ENCODE measurements around the gene STAM.
"Not testable (repeated sequence)": the region's sequence is repeated elsewhere in the genome, so short reads cannot be mapped to it uniquely, and the experiment has no call there.

The STAM gene

GRCh38 chr10:17722317-17723014 is 78.5 kb downstream of the STAM start:
- in situ Hi-C loops (cut with MboI; ENCODE audit: low sequenced_read_pairs): not testable (repeated sequence)

- in situ Hi-C loops (cut with MboI; ENCODE audit: low sequenced_read_pairs): no loop called here
Measured at GRCh38 chr10:17725703-17726102, 81.8 kb downstream of the STAM start.

GRCh38 chr10:17729630-17730029 is 85.7 kb downstream of the STAM start:
- in situ Hi-C loops (cut with MboI; ENCODE audit: low sequenced_read_pairs): no loop called here

- in situ Hi-C loops (cut with MboI; ENCODE audit: low sequenced_read_pairs): no loop called here
Measured at GRCh38 chr10:17730667-17731066, 86.7 kb downstream of the STAM start.

GRCh38 chr10:17731331-17732020 is 87.5 kb downstream of the STAM start:
- in situ Hi-C loops (cut with MboI; ENCODE audit: low sequenced_read_pairs): no loop called here

- in situ Hi-C loops (cut with MboI; ENCODE audit: low sequenced_read_pairs): no loop called here
Measured at GRCh38 chr10:17733620-17734019, 89.7 kb downstream of the STAM start.

GRCh38 chr10:17734432-17735080 is 90.6 kb downstream of the STAM start:
- in situ Hi-C loops (cut with MboI; ENCODE audit: low sequenced_read_pairs): no loop called here

GRCh38 chr10:17735166-17735941 is 91.4 kb downstream of the STAM start:
- in situ Hi-C loops (cut with MboI; ENCODE audit: low sequenced_read_pairs): no loop called here

- in situ Hi-C loops (cut with MboI; ENCODE audit: low sequenced_read_pairs): no loop called here
Measured at GRCh38 chr10:17736223-17736622, 92.3 kb downstream of the STAM start.

GRCh38 chr10:17737027-17737965 is 93.3 kb downstream of the STAM start:
- in situ Hi-C loops (cut with MboI; ENCODE audit: low sequenced_read_pairs): no loop called here

- in situ Hi-C loops (cut with MboI; ENCODE audit: low sequenced_read_pairs): no loop called here
Measured at GRCh38 chr10:17740668-17741067, 96.7 kb downstream of the STAM start.

GRCh38 chr10:17742918-17743317 is 99.0 kb downstream of the STAM start:
- in situ Hi-C loops (cut with MboI; ENCODE audit: low sequenced_read_pairs): no loop called here

GRCh38 chr10:17743437-17743836 is 99.5 kb downstream of the STAM start:
- in situ Hi-C loops (cut with MboI; ENCODE audit: low sequenced_read_pairs): no loop called here

GRCh38 chr10:17744341-17744861 is 100.5 kb downstream of the STAM start:
- in situ Hi-C loops (cut with MboI; ENCODE audit: low sequenced_read_pairs): no loop called here

- in situ Hi-C loops (cut with MboI; ENCODE audit: low sequenced_read_pairs): no loop called here
Measured at GRCh38 chr10:17747883-17748550, 104.1 kb downstream of the STAM start.

- in situ Hi-C loops (cut with MboI; ENCODE audit: low sequenced_read_pairs): no loop called here
Measured at GRCh38 chr10:17749890-17750289, 105.9 kb downstream of the STAM start.

GRCh38 chr10:17751781-17752445 is 108.0 kb downstream of the STAM start, which contains the start of gene TMEM236:
TMEM236 (plus strand) TSS chr10:17752201; CDS start chr10:17752296, 95 bp downstream.
- in situ Hi-C loops (cut with MboI; ENCODE audit: low sequenced_read_pairs): no loop called here

GRCh38 chr10:17756557-17757217 is 112.7 kb downstream of the STAM start:
- in situ Hi-C loops (cut with MboI; ENCODE audit: low sequenced_read_pairs): no loop called here
